HepG2 (cell line): Measurements from ENCODE around the gene RAD51C. TPM values are rescaled to one million over a fixed set of nuclear protein-coding genes. Genes with fewer than 3 reads are reported as not detected.

ENCODE experiments used
- ADNP ChIP-seq: sonication (generic); formaldehyde crosslinking; IDR thresholded peaks from 2 replicates; pipeline ENCODE4 v1.4.0; 2020; ENCODE audit warnings: missing genetic modification reagents
- IKZF5 ChIP-seq: IDR thresholded peaks from 2 replicates; pipeline ENCODE4 v1.6.1; 2018; ENCODE audit warnings: missing genetic modification reagents, mild to moderate bottlenecking, missing compliant biosample characterization
- ISX ChIP-seq: sonication (generic); formaldehyde crosslinking; conservative IDR thresholded peaks from 2 replicates; pipeline ENCODE4 v1.5.0; 2020; ENCODE audit warnings: missing genetic modification reagents
- KMT2B ChIP-seq: IDR thresholded peaks from 2 replicates; pipeline ENCODE4 v1.6.1; 2016; ENCODE audit warnings: missing genetic modification reagents, missing compliant biosample characterization
- MED13 ChIP-seq: sonication (generic); formaldehyde crosslinking; IDR thresholded peaks from 2 replicates; pipeline ENCODE4 v1.5.0; 2020; ENCODE audit warnings: missing genetic modification reagents
- NFIB ChIP-seq: sonication (generic); formaldehyde crosslinking; IDR thresholded peaks from 2 replicates; pipeline ENCODE4 v1.9.0; 2021; ENCODE audit warnings: missing genetic modification reagents, mild to moderate bottlenecking, borderline replicate concordance
- REPIN1 ChIP-seq: sonication (generic); formaldehyde crosslinking; IDR thresholded peaks from 2 replicates; pipeline ENCODE4 v1.8.0; 2022; ENCODE audit warnings: missing genetic modification reagents, low read depth, mild to moderate bottlenecking, borderline replicate concordance
- RXRA ChIP-seq: sonication (generic); formaldehyde crosslinking; IDR thresholded peaks from 2 replicates; pipeline ENCODE4 v1.5.1; 2020; ENCODE audit warnings: missing genetic modification reagents
- SMYD3 ChIP-seq: sonication (generic); formaldehyde crosslinking; IDR thresholded peaks from 2 replicates; pipeline ENCODE4 v1.8.1; 2023; ENCODE audit warnings: mild to moderate bottlenecking, missing genetic modification reagents
- STAT5B ChIP-seq: sonication (generic); formaldehyde crosslinking; IDR thresholded peaks from 2 replicates; pipeline ENCODE4 v1.4.0; 2020; ENCODE audit warnings: missing genetic modification reagents
- SUZ12 ChIP-seq: fragments of 150-350 bp; IDR thresholded peaks from 2 replicates; pipeline ENCODE4 v1.6.1; 2014; ENCODE audit warnings: low read depth, low read length
- ZNF230 ChIP-seq: sonication (generic); formaldehyde crosslinking; IDR thresholded peaks from 2 replicates; pipeline ENCODE4 v1.4.0; 2020; ENCODE audit warnings: mild to moderate bottlenecking, missing genetic modification reagents
- ZNF24 ChIP-seq: fragments of 450-650 bp; IDR thresholded peaks from 2 replicates; pipeline ENCODE4 v1.6.1; 2017; ENCODE audit warnings: antibody characterized with exemption, mild to moderate bottlenecking
- ZNF326 ChIP-seq: sonication (generic); formaldehyde crosslinking; IDR thresholded peaks from 2 replicates; pipeline ENCODE4 v1.4.0; 2020; ENCODE audit warnings: missing genetic modification reagents, borderline replicate concordance
- ZNF746 ChIP-seq: sonication (generic); formaldehyde crosslinking; IDR thresholded peaks from 2 replicates; pipeline ENCODE4 v1.8.0; 2022; ENCODE audit warnings: mild to moderate bottlenecking, missing genetic modification reagents
- ZUFSP ChIP-seq: sonication (generic); formaldehyde crosslinking; IDR thresholded peaks from 2 replicates; pipeline ENCODE4 v1.9.0; 2021; ENCODE audit warnings: missing genetic modification reagents, mild to moderate bottlenecking, borderline replicate concordance
- polyA plus RNA-seq, 8 experiments: library from polyadenylated mRNA; depleted of rRNA in 3 of 8; stranded (reverse) in 7 of 8; unstranded in 1 of 8; fragments of >200 nt; fragmentation: Illumina TruSeq in 4 of 8; extraction: Trizol in 4 of 8; gene quantifications; 2 replicates each; pipeline versions ENCODE4 v1.2.1 to v1.2.3, GENCODE V29; 2011 to 2016; ENCODE audit warnings: low read depth in 4 of 8, missing spikeins in 1 of 8, mixed read lengths in 1 of 8; ENCODE audit not compliant: insufficient read depth in 1 of 8
- total RNA-seq, 5 experiments: library from RNA; depleted of rRNA; stranded (reverse); fragments of >200 nt; fragmentation: Illumina TruSeq; extraction: Trizol; gene quantifications; 2 replicates each; pipeline ENCODE4 v1.2.3, GENCODE V29; 2016; ENCODE audit warnings: low read depth in 1 of 5
- TF ChIP-seq, protein P1 (sequence below): conservative IDR thresholded peaks from 2 replicates; pipeline ENCODE4 v1.6.1; 2018; ENCODE audit warnings: missing genetic modification reagents
- TF ChIP-seq, protein P2 (sequence below): sonication (generic); formaldehyde crosslinking; IDR thresholded peaks from 2 replicates; pipeline ENCODE4 v1.8.0; 2022; ENCODE audit warnings: mild to moderate bottlenecking, missing genetic modification reagents, moderate library complexity
- TF ChIP-seq, protein P3 (sequence below): sonication (generic); formaldehyde crosslinking; IDR thresholded peaks from 2 replicates; pipeline ENCODE4 v1.9.0; 2021; ENCODE audit warnings: missing genetic modification reagents, borderline replicate concordance
- TF ChIP-seq, protein P4 (sequence below): sonication (generic); formaldehyde crosslinking; IDR thresholded peaks from 2 replicates; pipeline ENCODE4 v1.4.0; 2020; ENCODE audit warnings: missing genetic modification reagents; ENCODE audit errors: not compliant biosample characterization

The RAD51C gene
- total and polyA plus RNA-seq, 2 of the 13 experiments (the other 11 are each of a cell fraction or from before 2014, with no cell fraction given) = 38.5 to 106 TPM

GRCh38 chr17:58658804-58659713 lies 33.3 kb upstream of the RAD51C start (continued):
- TF ChIP-seq ZUFSP (CRISPR knock-in tag) (no peak), ZNF746 (CRISPR knock-in tag) (no peak), IKZF5 (peak; percentile 75), STAT5B (CRISPR knock-in tag) (peak; percentile 94; the same call in 1 of the 2 replicates), ZNF326 (no peak), ZNF230 (CRISPR knock-in tag) (peak; percentile 91; the same call in 1 of the 2 replicates), RXRA (CRISPR knock-in tag) (peak; percentile 38; the same call in 1 of the 2 replicates), ADNP (CRISPR knock-in tag) (no peak), MED13 (CRISPR knock-in tag) (peak; percentile 93), ISX (peak; percentile 86; the same call in 1 of the 2 replicates), SMYD3 (CRISPR knock-in tag) (peak; percentile 80), NFIB (CRISPR knock-in tag) (no peak), REPIN1 (peak; percentile 85; the same call in 1 of the 2 replicates), SUZ12 (peak; percentile 61), ZNF24 (peak; percentile 26; the same call in 1 of the 2 replicates), KMT2B (CRISPR knock-in tag) (peak; percentile 79)
- TF ChIP-seq, protein P1, sequence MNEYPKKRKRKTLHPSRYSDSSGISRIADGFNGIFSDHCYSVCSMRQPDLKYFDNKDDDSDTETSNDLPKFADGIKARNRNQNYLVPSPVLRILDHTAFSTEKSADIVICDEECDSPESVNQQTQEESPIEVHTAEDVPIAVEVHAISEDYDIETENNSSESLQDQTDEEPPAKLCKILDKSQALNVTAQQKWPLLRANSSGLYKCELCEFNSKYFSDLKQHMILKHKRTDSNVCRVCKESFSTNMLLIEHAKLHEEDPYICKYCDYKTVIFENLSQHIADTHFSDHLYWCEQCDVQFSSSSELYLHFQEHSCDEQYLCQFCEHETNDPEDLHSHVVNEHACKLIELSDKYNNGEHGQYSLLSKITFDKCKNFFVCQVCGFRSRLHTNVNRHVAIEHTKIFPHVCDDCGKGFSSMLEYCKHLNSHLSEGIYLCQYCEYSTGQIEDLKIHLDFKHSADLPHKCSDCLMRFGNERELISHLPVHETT = no peak; the same call in 1 of the 2 replicates
- TF ChIP-seq, protein P2, sequence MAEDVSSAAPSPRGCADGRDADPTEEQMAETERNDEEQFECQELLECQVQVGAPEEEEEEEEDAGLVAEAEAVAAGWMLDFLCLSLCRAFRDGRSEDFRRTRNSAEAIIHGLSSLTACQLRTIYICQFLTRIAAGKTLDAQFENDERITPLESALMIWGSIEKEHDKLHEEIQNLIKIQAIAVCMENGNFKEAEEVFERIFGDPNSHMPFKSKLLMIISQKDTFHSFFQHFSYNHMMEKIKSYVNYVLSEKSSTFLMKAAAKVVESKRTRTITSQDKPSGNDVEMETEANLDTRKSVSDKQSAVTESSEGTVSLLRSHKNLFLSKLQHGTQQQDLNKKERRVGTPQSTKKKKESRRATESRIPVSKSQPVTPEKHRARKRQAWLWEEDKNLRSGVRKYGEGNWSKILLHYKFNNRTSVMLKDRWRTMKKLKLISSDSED (CRISPR knock-in tag) = 0 out of 2 replicates have a peak, but pooled peaks have one; percentile 43
- TF ChIP-seq, protein P3, sequence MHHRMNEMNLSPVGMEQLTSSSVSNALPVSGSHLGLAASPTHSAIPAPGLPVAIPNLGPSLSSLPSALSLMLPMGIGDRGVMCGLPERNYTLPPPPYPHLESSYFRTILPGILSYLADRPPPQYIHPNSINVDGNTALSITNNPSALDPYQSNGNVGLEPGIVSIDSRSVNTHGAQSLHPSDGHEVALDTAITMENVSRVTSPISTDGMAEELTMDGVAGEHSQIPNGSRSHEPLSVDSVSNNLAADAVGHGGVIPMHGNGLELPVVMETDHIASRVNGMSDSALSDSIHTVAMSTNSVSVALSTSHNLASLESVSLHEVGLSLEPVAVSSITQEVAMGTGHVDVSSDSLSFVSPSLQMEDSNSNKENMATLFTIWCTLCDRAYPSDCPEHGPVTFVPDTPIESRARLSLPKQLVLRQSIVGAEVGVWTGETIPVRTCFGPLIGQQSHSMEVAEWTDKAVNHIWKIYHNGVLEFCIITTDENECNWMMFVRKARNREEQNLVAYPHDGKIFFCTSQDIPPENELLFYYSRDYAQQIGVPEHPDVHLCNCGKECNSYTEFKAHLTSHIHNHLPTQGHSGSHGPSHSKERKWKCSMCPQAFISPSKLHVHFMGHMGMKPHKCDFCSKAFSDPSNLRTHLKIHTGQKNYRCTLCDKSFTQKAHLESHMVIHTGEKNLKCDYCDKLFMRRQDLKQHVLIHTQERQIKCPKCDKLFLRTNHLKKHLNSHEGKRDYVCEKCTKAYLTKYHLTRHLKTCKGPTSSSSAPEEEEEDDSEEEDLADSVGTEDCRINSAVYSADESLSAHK (CRISPR knock-in tag) = no peak
- TF ChIP-seq, protein P4, sequence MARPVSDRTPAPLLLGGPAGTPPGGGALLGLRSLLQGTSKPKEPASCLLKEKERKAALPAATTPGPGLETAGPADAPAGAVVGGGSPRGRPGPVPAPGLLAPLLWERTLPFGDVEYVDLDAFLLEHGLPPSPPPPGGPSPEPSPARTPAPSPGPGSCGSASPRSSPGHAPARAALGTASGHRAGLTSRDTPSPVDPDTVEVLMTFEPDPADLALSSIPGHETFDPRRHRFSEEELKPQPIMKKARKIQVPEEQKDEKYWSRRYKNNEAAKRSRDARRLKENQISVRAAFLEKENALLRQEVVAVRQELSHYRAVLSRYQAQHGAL (CRISPR knock-in tag) = peak; percentile 49
